ENCODE results near the gene C2orf69.

C2orf69 gene

GRCh38 chr2:199932312-199932855, 21.3 kb downstream of the C2orf69 start:
- Histone ChIP-seq H3K36me3 (replicated peaks) (peaks cover 14% of the 10 kb centered on the region), H3K27ac (no peak overlapping the region), H3K4me3 (ENCODE audit: low read depth, low read length) (no peak overlapping the region), H3K27me3 (replicated peaks) (no peaks in the 10 kb centered on the region)
- no peak for DNase-seq
- in situ Hi-C loops (cut with HindIII; ENCODE audit: low pct_ligation_motif_present, low sequenced_read_pairs) = no loop called here
- TF ChIP-seq CTCF (IDR thresholded peaks at IDR 0.05; ENCODE audit: low read depth, low read length, missing control alignments) = no peak

DNA sequence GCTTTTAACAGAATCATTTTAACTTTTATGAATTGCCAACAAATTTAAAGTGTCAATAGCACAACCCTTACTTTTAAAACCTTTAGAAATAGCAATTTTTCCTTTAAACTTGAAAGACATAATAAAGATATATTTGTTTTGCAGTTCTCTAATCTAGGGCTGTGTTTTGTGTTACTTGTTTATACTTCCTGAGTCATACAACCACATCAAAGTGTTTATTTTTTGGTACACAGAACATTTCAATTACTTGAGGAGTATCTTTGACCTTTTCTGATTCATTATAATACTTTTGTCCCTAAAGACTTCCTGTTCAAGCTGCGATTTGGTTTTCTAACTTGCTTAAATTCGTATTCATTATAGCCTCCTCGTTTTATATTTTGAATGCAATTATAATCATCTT, 22.4 kb downstream of the C2orf69 start:
- no peak overlapping the region for H3K27ac ChIP-seq
- no peak for TF ChIP-seq CTCF (IDR thresholded peaks at IDR 0.05; ENCODE audit: low read depth, low read length, missing control alignments)
- peaks cover 20% of the 10 kb centered on the region for H3K36me3 ChIP-seq (replicated peaks)
- no peak for DNase-seq
- H3K4me3 ChIP-seq (ENCODE audit: low read depth, low read length) = no peak overlapping the region
- in situ Hi-C loops (cut with HindIII; ENCODE audit: low pct_ligation_motif_present, low sequenced_read_pairs) = no loop called here
- H3K27me3 ChIP-seq (replicated peaks) = no peaks in the 10 kb centered on the region

GRCh38 chr2:199936554-199936953, 25.5 kb downstream of the C2orf69 start:
- no peak for DNase-seq
- Histone ChIP-seq H3K27me3 (replicated peaks) (no peaks in the 10 kb centered on the region), H3K36me3 (replicated peaks) (peaks cover 21% of the 10 kb centered on the region), H3K4me3 (ENCODE audit: low read depth, low read length) (no peak overlapping the region), H3K27ac (no peak overlapping the region)
- no peak for TF ChIP-seq CTCF (IDR thresholded peaks at IDR 0.05; ENCODE audit: low read depth, low read length, missing control alignments)
- in situ Hi-C loops (cut with HindIII; ENCODE audit: low pct_ligation_motif_present, low sequenced_read_pairs) = no loop called here

GRCh38 chr2:199940373-199940772, 29.3 kb downstream of the C2orf69 start:
- no peak for DNase-seq
- H3K4me3 ChIP-seq (ENCODE audit: low read depth, low read length) = no peak overlapping the region
- in situ Hi-C loops (cut with HindIII; ENCODE audit: low pct_ligation_motif_present, low sequenced_read_pairs) = no loop called here
- peaks cover 20% of the 10 kb centered on the region for H3K36me3 ChIP-seq (replicated peaks)
- H3K27me3 ChIP-seq (replicated peaks) = no peaks in the 10 kb centered on the region
- TF ChIP-seq CTCF (IDR thresholded peaks at IDR 0.05; ENCODE audit: low read depth, low read length, missing control alignments) = peak; percentile 28
- no peak overlapping the region for H3K27ac ChIP-seq

DNA sequence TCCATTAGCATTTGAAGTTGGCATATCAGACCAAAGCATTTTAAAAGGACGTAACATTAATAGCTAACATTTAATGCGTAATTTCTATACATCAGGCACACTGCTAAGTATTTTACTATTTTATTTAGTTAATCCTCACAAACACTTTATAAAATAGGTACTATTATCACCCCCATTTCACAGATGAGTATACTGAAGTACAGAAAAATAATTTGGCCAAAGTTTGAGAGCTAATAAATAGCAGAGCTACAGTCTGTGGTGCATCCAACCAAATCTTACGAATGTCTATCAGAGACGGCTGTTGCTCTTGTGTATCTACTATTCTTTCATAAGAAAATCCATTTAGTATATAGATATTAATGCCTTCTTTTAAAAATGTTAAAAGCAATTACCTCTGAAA, 32.3 kb downstream of the C2orf69 start:
- no peak overlapping the region for H3K4me3 ChIP-seq (ENCODE audit: low read depth, low read length)
- no peaks in the 10 kb centered on the region for H3K27me3 ChIP-seq (replicated peaks)
- in situ Hi-C loops (cut with HindIII; ENCODE audit: low pct_ligation_motif_present, low sequenced_read_pairs) = no loop called here
- peaks cover 27% of the 10 kb centered on the region for H3K36me3 ChIP-seq (replicated peaks)
- no peak overlapping the region for H3K27ac ChIP-seq
- no peak for TF ChIP-seq CTCF (IDR thresholded peaks at IDR 0.05; ENCODE audit: low read depth, low read length, missing control alignments)
- DNase-seq = no peak

- Histone ChIP-seq H3K4me3 (ENCODE audit: low read depth, low read length) (no peak overlapping the region), H3K27me3 (replicated peaks) (no peaks in the 10 kb centered on the region), H3K36me3 (replicated peaks) (peaks cover 26% of the 10 kb centered on the region), H3K27ac (no peak overlapping the region)
- in situ Hi-C loops (cut with HindIII; ENCODE audit: low pct_ligation_motif_present, low sequenced_read_pairs) = no loop called here
- DNase-seq = no peak
- no peak for TF ChIP-seq CTCF (IDR thresholded peaks at IDR 0.05; ENCODE audit: low read depth, low read length, missing control alignments)
These were observed 35.1 kb downstream of the C2orf69 start for GRCh38 chr2:199946196-199946595.
